HUES64 (cell line): Measurements from ENCODE around the gene PLCB1.

Source experiments
- H3K27ac ChIP-seq: 2 replicates; pipeline ENCODE4 v1.7.0; 2013; ENCODE audit warnings: low read depth, low read length, inconsistent platforms
- H3K27me3 ChIP-seq: 2 replicates; pipeline ENCODE4 v1.6.1; 2013; ENCODE audit warnings: mild to moderate bottlenecking, low read length; ENCODE audit not compliant: insufficient read depth
- H3K36me3 ChIP-seq: 2 replicates; pipeline ENCODE4 v1.6.1; 2013; ENCODE audit warnings: mild to moderate bottlenecking, low read length; ENCODE audit not compliant: insufficient read depth
- H3K4me1 ChIP-seq: 2 replicates; pipeline ENCODE4 v1.6.1; 2013; ENCODE audit warnings: mild to moderate bottlenecking, low read length, moderate library complexity; ENCODE audit not compliant: insufficient read depth
- H3K4me3 ChIP-seq: 2 replicates; pipeline ENCODE4 v1.5.1; 2013; ENCODE audit warnings: mild to moderate bottlenecking, low read length, moderate library complexity
- H3K9ac ChIP-seq: 2 replicates; pipeline ENCODE4 v1.6.1; 2013; ENCODE audit warnings: mild to moderate bottlenecking, low read depth, low read length
- H3K9me3 ChIP-seq: 2 replicates; pipeline ENCODE4 v1.6.1; 2013; ENCODE audit warnings: low read depth, low read length; ENCODE audit not compliant: insufficient read depth
- WGBS: fragments of 150-250, 120-280 bp; methylation state at CpG from one replicate; pipeline ENCODE4 v1.1.7; 2013; ENCODE audit warnings: missing lambda C conversion rate; 5-methylcytosine and 5-hydroxymethylcytosine counted together

PLCB1 gene

GRCh38 chr20:8147476-8147875, 15.4 kb downstream of the PLCB1 start:
- Histone ChIP-seq H3K27me3 (no peaks in the 10 kb centered on the region), H3K4me3 (no peak overlapping the region), H3K27ac (no peak overlapping the region), H3K9ac (no peak overlapping the region), H3K9me3 (no peaks in the 10 kb centered on the region), H3K4me1 (peaks cover 17% of the 10 kb centered on the region; the same call in 1 of the 2 replicates), H3K36me3 (no peaks in the 10 kb centered on the region)
- WGBS = 90% methylated on average over 3 of the region's 3 CpGs

GRCh38 chr20:8148501-8148900, 16.4 kb downstream of the PLCB1 start:
- Histone ChIP-seq H3K36me3 (no peaks in the 10 kb centered on the region), H3K9ac (no peak overlapping the region), H3K4me1 (peaks cover 17% of the 10 kb centered on the region; the same call in 1 of the 2 replicates), H3K27me3 (no peaks in the 10 kb centered on the region), H3K27ac (no peak overlapping the region), H3K9me3 (no peaks in the 10 kb centered on the region), H3K4me3 (no peak overlapping the region)

- H3K27ac ChIP-seq = no peak overlapping the region
- no peak overlapping the region for H3K9ac ChIP-seq
- no peaks in the 10 kb centered on the region for H3K27me3 ChIP-seq
- no peak overlapping the region for H3K4me3 ChIP-seq
- 0 out of 2 replicates have a peak, but pooled peaks cover 6% of the 10 kb centered on the region for H3K4me1 ChIP-seq
- WGBS = no CpG with 5 or more reads among the region's 1 CpG
- H3K36me3 ChIP-seq = no peaks in the 10 kb centered on the region
- no peaks in the 10 kb centered on the region for H3K9me3 ChIP-seq
Measured at GRCh38 chr20:8150591-8150990, 18.5 kb downstream of the PLCB1 start.

- 0 out of 2 replicates have a peak, but pooled peaks cover 6% of the 10 kb centered on the region for H3K4me1 ChIP-seq
- no peaks in the 10 kb centered on the region for H3K9me3 ChIP-seq
- H3K36me3 ChIP-seq = no peaks in the 10 kb centered on the region
- no peak overlapping the region for H3K9ac ChIP-seq
- 98% methylated on average over 5 of the region's 5 CpGs for WGBS
- H3K27ac ChIP-seq = no peak overlapping the region
- H3K27me3 ChIP-seq = no peaks in the 10 kb centered on the region
- no peak overlapping the region for H3K4me3 ChIP-seq
Measured at GRCh38 chr20:8151372-8151771, 19.3 kb downstream of the PLCB1 start.

- Histone ChIP-seq H3K4me3 (no peak overlapping the region), H3K27me3 (no peaks in the 10 kb centered on the region), H3K36me3 (no peaks in the 10 kb centered on the region), H3K27ac (no peak overlapping the region), H3K9ac (no peak overlapping the region), H3K4me1 (0 out of 2 replicates have a peak, but pooled peaks cover 6% of the 10 kb centered on the region), H3K9me3 (no peaks in the 10 kb centered on the region)
- WGBS = 89% methylated on average over 1 of the region's 1 CpG
Measured at GRCh38 chr20:8152183-8152582, 20.1 kb downstream of the PLCB1 start.

GRCh38 chr20:8152847-8153246, 20.8 kb downstream of the PLCB1 start:
- H3K27ac ChIP-seq = no peak overlapping the region
- H3K36me3 ChIP-seq = no peaks in the 10 kb centered on the region
- H3K4me3 ChIP-seq = no peak overlapping the region
- H3K4me1 ChIP-seq = 0 out of 2 replicates have a peak, but pooled peaks cover 6% of the 10 kb centered on the region
- 91% methylated on average over 2 of the region's 2 CpGs for WGBS
- H3K27me3 ChIP-seq = no peaks in the 10 kb centered on the region
- H3K9me3 ChIP-seq = 0 out of 2 replicates have a peak, but pooled peaks cover under 1% of the 10 kb centered on the region
- no peak overlapping the region for H3K9ac ChIP-seq

DNA sequence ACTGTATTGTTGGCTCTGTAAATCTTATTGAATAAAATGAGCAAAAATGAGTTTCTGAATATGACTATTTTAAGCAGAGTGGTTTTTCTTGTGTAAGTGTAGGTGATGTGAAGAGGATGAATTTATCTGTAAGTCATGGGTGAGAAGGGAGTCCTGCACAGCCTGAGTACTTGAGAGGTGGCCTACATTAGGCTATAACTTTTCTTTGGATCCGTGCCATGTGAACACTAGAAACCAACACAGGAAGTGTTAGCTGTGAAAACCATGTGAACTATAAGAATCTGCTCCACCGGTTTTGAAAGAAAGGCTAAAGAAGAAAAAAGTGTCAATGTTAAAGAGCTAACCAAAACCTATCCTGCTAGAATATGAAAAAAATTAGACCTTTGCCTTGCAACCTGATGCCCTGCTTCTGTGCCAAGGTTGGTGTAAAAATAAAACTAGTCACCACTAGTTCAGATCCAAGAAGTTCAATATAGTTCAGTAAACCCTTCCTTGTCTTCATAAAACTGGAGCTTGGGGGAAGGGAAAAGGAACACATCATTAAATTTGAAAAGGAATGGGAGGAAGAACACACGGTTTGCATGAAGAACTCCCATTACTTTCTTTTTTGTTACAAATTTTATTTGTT, 21.3 kb downstream of the PLCB1 start:
- no peak overlapping the region for H3K27ac ChIP-seq
- H3K9me3 ChIP-seq = peaks cover 6% of the 10 kb centered on the region
- 0 out of 2 replicates have a peak, but pooled peaks cover 6% of the 10 kb centered on the region for H3K4me1 ChIP-seq
- no peaks in the 10 kb centered on the region for H3K36me3 ChIP-seq
- 89% methylated on average over 2 of the region's 3 CpGs for WGBS
- H3K4me3 ChIP-seq = no peak overlapping the region
- H3K9ac ChIP-seq = no peak overlapping the region
- H3K27me3 ChIP-seq = no peaks in the 10 kb centered on the region

DNA sequence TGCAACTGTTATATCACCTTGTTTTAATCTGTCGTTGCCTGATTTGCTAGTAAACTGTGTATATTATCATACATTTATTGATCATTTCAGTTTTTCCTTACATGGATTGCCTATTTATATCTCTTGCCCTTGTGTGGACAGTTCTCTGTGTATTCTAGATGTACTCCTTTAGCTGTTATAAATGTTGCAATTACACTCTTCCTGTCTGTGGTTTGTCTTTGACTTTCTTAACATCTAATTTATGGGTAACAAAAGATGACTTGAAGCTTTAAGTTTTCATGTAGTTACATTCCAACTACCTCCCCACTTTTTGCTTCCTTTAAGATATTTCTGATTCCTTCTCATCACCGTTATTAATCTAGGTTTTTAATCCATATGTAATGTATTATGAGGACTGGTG, 22.6 kb downstream of the PLCB1 start:
- Histone ChIP-seq H3K27ac (no peak overlapping the region), H3K4me3 (no peak overlapping the region), H3K36me3 (no peaks in the 10 kb centered on the region), H3K4me1 (0 out of 2 replicates have a peak, but pooled peaks cover 6% of the 10 kb centered on the region), H3K9ac (no peak overlapping the region), H3K9me3 (peaks cover 16% of the 10 kb centered on the region), H3K27me3 (no peaks in the 10 kb centered on the region)
- no CpG with 5 or more reads among the region's 2 CpGs for WGBS

DNA sequence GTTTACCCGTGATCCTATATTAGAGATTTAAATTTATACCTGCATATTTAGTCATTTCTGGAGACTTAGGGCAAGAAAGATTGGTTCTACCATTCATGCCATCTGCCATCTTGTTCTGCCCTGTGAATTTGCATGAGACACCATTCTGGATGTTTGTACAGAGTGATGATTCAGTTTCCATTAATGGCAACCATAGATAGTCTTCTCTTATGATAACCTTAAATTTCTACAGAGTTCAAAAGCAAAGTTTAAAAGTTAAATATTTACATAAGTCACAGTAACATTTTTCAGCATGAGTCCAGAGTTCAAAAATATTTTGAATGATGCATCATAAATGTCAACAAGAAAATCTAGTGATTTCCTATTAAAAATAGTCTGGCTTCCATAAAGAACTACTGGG, 23.2 kb downstream of the PLCB1 start:
- Histone ChIP-seq H3K36me3 (no peaks in the 10 kb centered on the region), H3K9ac (no peak overlapping the region), H3K9me3 (peaks cover 19% of the 10 kb centered on the region), H3K4me1 (0 out of 2 replicates have a peak, but pooled peaks cover 6% of the 10 kb centered on the region), H3K27me3 (no peaks in the 10 kb centered on the region), H3K4me3 (no peak overlapping the region), H3K27ac (no peak overlapping the region)
- WGBS = no CpG with 5 or more reads among the region's 1 CpG

DNA sequence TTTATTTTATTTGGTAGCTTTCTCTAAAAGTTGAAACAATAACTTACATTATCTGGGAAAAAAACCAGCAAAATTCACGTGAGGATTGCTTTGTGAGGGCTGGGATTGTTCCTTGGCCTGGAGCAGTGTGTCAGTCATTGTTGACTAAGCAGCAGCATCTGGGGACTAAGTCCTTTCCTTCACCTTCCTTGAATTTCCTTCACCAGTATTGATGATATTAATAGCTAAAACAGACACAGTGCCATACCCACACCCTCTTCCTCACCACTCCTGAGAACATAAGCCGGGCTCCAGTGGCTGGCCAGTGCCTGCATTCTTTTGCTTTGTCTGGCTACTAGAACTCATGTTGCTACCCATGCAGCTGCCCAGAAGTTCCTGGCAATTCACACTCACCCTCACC, 23.7 kb downstream of the PLCB1 start:
- Histone ChIP-seq H3K4me1 (0 out of 2 replicates have a peak, but pooled peaks cover 6% of the 10 kb centered on the region), H3K9ac (no peak overlapping the region), H3K9me3 (peaks cover 19% of the 10 kb centered on the region), H3K4me3 (no peak overlapping the region), H3K36me3 (no peaks in the 10 kb centered on the region), H3K27ac (no peak overlapping the region), H3K27me3 (no peaks in the 10 kb centered on the region)
- 100% methylated on average over 2 of the region's 2 CpGs for WGBS

GRCh38 chr20:8156235-8157079, 24.4 kb downstream of the PLCB1 start:
- no peak overlapping the region for H3K9ac ChIP-seq
- no peak overlapping the region for H3K27ac ChIP-seq
- peaks cover 19% of the 10 kb centered on the region for H3K9me3 ChIP-seq
- H3K4me3 ChIP-seq = no peak overlapping the region
- H3K36me3 ChIP-seq = no peaks in the 10 kb centered on the region
- no peaks in the 10 kb centered on the region for H3K27me3 ChIP-seq
- H3K4me1 ChIP-seq = 0 out of 2 replicates have a peak, but pooled peaks cover 1% of the 10 kb centered on the region
